Nephron (organoid): Measurements from ENCODE around the gene PTPRN2.

ENCODE experiments used
- H3K27ac Mint-ChIP-seq, 3 experiments: 2 replicates each; pipeline ENCODE4 v1.8.0; 2020; ENCODE audit warnings: mixed read lengths in 3 of 3, mild to moderate bottlenecking in 2 of 3, moderate library complexity in 1 of 3
- H3K27me3 Mint-ChIP-seq: 2 replicates; pipeline ENCODE4 v1.8.0; 2021; ENCODE audit warnings: low read depth, mild to moderate bottlenecking, moderate library complexity, mixed read lengths
- H3K36me3 Mint-ChIP-seq: 2 replicates; pipeline ENCODE4 v1.8.0; 2020; ENCODE audit warnings: low read depth, mixed read lengths
- H3K4me1 Mint-ChIP-seq: 2 replicates; pipeline ENCODE4 v1.8.0; 2020; ENCODE audit warnings: mixed read lengths
- H3K4me3 Mint-ChIP-seq, 3 experiments: 2 replicates each; pipeline ENCODE4 v1.8.0; 2020; ENCODE audit warnings: mild to moderate bottlenecking in 3 of 3, mixed read lengths in 3 of 3, moderate library complexity in 2 of 3
- H3K9me3 Mint-ChIP-seq: 2 replicates; pipeline ENCODE4 v1.8.0; 2020; ENCODE audit warnings: mixed read lengths
- CTCF ChIP-seq, 3 experiments: fragments of 200-600 bp; sonication (generic); IDR thresholded peaks; one replicate each; pipeline ENCODE4 v1.5.0; 2021; ENCODE audit warnings: antibody characterized with exemption in 3 of 3; ENCODE audit not compliant: unreplicated experiment in 3 of 3

PTPRN2 gene

GRCh38 chr7:158030566-158030965 is 557.1 kb downstream of the PTPRN2 start:
- no peaks in the 10 kb centered on the region for H3K36me3 Mint-ChIP-seq
- peaks cover 32% of the 10 kb centered on the region for H3K4me1 Mint-ChIP-seq
- peaks cover 8% of the 10 kb centered on the region for H3K9me3 Mint-ChIP-seq
- no peak overlapping the region for H3K4me3 Mint-ChIP-seq
- peaks cover 24% of the 10 kb centered on the region for H3K27me3 Mint-ChIP-seq
- H3K27ac Mint-ChIP-seq, result no peak overlapping the region
- no peak for TF ChIP-seq CTCF (IDR thresholded peaks at IDR 0.05; ENCODE audit: unreplicated experiment in 3 of 3)

GRCh38 chr7:158030071-158030470 is 557.6 kb downstream of the PTPRN2 start:
- H3K27me3 Mint-ChIP-seq, result peaks cover 24% of the 10 kb centered on the region
- no peak for TF ChIP-seq CTCF (IDR thresholded peaks at IDR 0.05; ENCODE audit: unreplicated experiment in 3 of 3)
- no peak overlapping the region for H3K4me3 Mint-ChIP-seq
- H3K36me3 Mint-ChIP-seq, result no peaks in the 10 kb centered on the region
- H3K4me1 Mint-ChIP-seq, result peaks cover 37% of the 10 kb centered on the region
- H3K27ac Mint-ChIP-seq, result peak overlapping the region in 1 of 3 experiments; percentile 6
- peaks cover 8% of the 10 kb centered on the region for H3K9me3 Mint-ChIP-seq

- Mint-ChIP-seq H3K27me3 (peaks cover 24% of the 10 kb centered on the region), H3K27ac (peak overlapping the region in 1 of 3 experiments; percentile 38), H3K36me3 (no peaks in the 10 kb centered on the region), H3K9me3 (peaks cover 8% of the 10 kb centered on the region), H3K4me1 (peaks cover 43% of the 10 kb centered on the region), H3K4me3 (no peak overlapping the region)
- no peak for TF ChIP-seq CTCF (IDR thresholded peaks at IDR 0.05; ENCODE audit: unreplicated experiment in 3 of 3)
These were observed 558.1 kb downstream of the PTPRN2 start for GRCh38 chr7:158029509-158029908.

GRCh38 chr7:158028971-158029370 is 558.7 kb downstream of the PTPRN2 start:
- Mint-ChIP-seq H3K27ac (peak overlapping the region in 1 of 3 experiments; percentile 38), H3K36me3 (no peaks in the 10 kb centered on the region), H3K4me3 (no peak overlapping the region), H3K4me1 (peaks cover 47% of the 10 kb centered on the region), H3K27me3 (peaks cover 24% of the 10 kb centered on the region), H3K9me3 (peaks cover 8% of the 10 kb centered on the region)
- TF ChIP-seq CTCF (IDR thresholded peaks at IDR 0.05; ENCODE audit: unreplicated experiment in 3 of 3), result no peak

GRCh38 chr7:158028290-158028941 is 559.2 kb downstream of the PTPRN2 start:
- H3K27ac Mint-ChIP-seq, result peak overlapping the region in 2 of 3 experiments; percentile 17 to 20
- H3K9me3 Mint-ChIP-seq, result peaks cover 8% of the 10 kb centered on the region
- H3K4me1 Mint-ChIP-seq, result peaks cover 47% of the 10 kb centered on the region
- TF ChIP-seq CTCF (IDR thresholded peaks at IDR 0.05; ENCODE audit: unreplicated experiment in 3 of 3), result no peak
- H3K36me3 Mint-ChIP-seq, result no peaks in the 10 kb centered on the region
- H3K27me3 Mint-ChIP-seq, result peaks cover 24% of the 10 kb centered on the region
- H3K4me3 Mint-ChIP-seq, result no peak overlapping the region

- Mint-ChIP-seq H3K27ac (no peak overlapping the region), H3K4me3 (no peak overlapping the region), H3K9me3 (peaks cover 2% of the 10 kb centered on the region), H3K4me1 (peaks cover 47% of the 10 kb centered on the region), H3K36me3 (no peaks in the 10 kb centered on the region), H3K27me3 (peaks cover 24% of the 10 kb centered on the region)
- TF ChIP-seq CTCF (IDR thresholded peaks at IDR 0.05; ENCODE audit: unreplicated experiment in 3 of 3), result no peak
These were observed 560.0 kb downstream of the PTPRN2 start for GRCh38 chr7:158027646-158028045.
